PC-9 (cell line): Measurements from ENCODE around the gene MED13L.

Source experiments
- CTCF ChIP-seq: fragments of 200-600 bp; sonication (generic); conservative IDR thresholded peaks from 2 replicates; pipeline ENCODE4 v1.6.1; 2017; ENCODE audit warnings: mixed run types, antibody characterized with exemption, mild to moderate bottlenecking, moderate library complexity
- EZH2 ChIP-seq: fragments of 200-600 bp; sonication (generic); IDR thresholded peaks from 2 replicates; pipeline ENCODE4 v1.8.0; 2017; ENCODE audit warnings: antibody characterized with exemption, low read depth

- TF ChIP-seq EZH2 (no peak), CTCF (no peak)
These were observed 120.9 kb downstream of the MED13L start for GRCh38 chr12:116156614-116157013.
